IMR-90 (cell line): ENCODE data around the gene STXBP6. TPM values are rescaled to one million over a fixed set of nuclear protein-coding genes. Genes with fewer than 3 reads are reported as not detected.
A peak's percentile ranks its signal among the peaks of the same experiment; 100 is the strongest.
"Not testable (repeated sequence)": the region's sequence is repeated elsewhere in the genome, so short reads cannot be mapped to it uniquely, and the experiment has no call there.

Source experiments
- ATAC-seq: fragments of 200-7000 bp; cut with Tn5 transposase; 2 replicates; pipeline ENCODE4 v1.9.1; 2020; ENCODE audit warnings: low read depth, mild to moderate bottlenecking, moderate library complexity
- BruUV-seq: library from RNA; stranded (reverse); fragments of 400-500 nt; replicated peaks from 2 replicates; lab custom pipeline; 2021; lab: Mats Ljungman, UMichigan
- CTCF ChIA-PET: fragments of 300-600 bp; formaldehyde crosslinking; extraction: SDS; loops from one replicate; lab custom pipeline; 2021; ENCODE audit warnings: antibody characterized with exemption; lab: Yijun Ruan, JAX
- POLR2A ChIA-PET: fragments of 300-600 bp; sonication (Branson Sonifier 250); formaldehyde crosslinking; loops from one replicate; lab custom pipeline; 2022; ENCODE audit warnings: antibody characterized with exemption; ENCODE audit not compliant: unreplicated experiment; lab: Charles Lee
- DNase-seq: peaks from one replicate; pipeline ENCODE4 v3.0.0; 2013
- H2AFZ ChIP-seq: replicated peaks from 2 replicates; pipeline ENCODE3; 2013; ENCODE audit warnings: low read length, mild to moderate bottlenecking; ENCODE audit not compliant: poor library complexity
- H2AK5ac ChIP-seq: 2 replicates; pipeline ENCODE4 v1.6.1; 2013; ENCODE audit warnings: low read depth, low read length, inconsistent platforms
- H2AK9ac ChIP-seq: replicated peaks from 2 replicates; pipeline ENCODE3; 2013; ENCODE audit warnings: mild to moderate bottlenecking, low read depth, low read length, moderate library complexity; ENCODE audit not compliant: poor library complexity
- H2BK120ac ChIP-seq: 2 replicates; pipeline ENCODE4 v1.6.1; 2013; ENCODE audit warnings: low read depth, low read length, inconsistent platforms
- H2BK15ac ChIP-seq: 3 replicates; pipeline ENCODE4 v1.6.1; 2013; ENCODE audit warnings: low read depth, low read length, inconsistent platforms
- H2BK20ac ChIP-seq: 2 replicates; pipeline ENCODE4 v1.6.1; 2013; ENCODE audit warnings: low read depth, mild to moderate bottlenecking, inconsistent platforms, low read length, moderate library complexity
- H2BK5ac ChIP-seq: 2 replicates; pipeline ENCODE4 v1.6.1; 2013; ENCODE audit warnings: mild to moderate bottlenecking, low read depth, low read length, inconsistent platforms; ENCODE audit not compliant: poor library complexity, severe bottlenecking
- H3K14ac ChIP-seq: replicated peaks from 2 replicates; pipeline ENCODE4 v1.6.1; 2013; ENCODE audit warnings: low read depth, low read length, inconsistent platforms
- H3K18ac ChIP-seq: 2 replicates; pipeline ENCODE4 v1.6.1; 2013; ENCODE audit warnings: low read depth, low read length, control low read depth
- H3K23ac ChIP-seq: 2 replicates; pipeline ENCODE4 v1.6.1; 2013; ENCODE audit warnings: low read depth, low read length, inconsistent platforms
- H3K27ac ChIP-seq: 2 replicates; pipeline ENCODE4 v1.5.1; 2013; ENCODE audit warnings: mild to moderate bottlenecking, control low read depth, low read length; ENCODE audit not compliant: insufficient read depth
- H3K27me3 ChIP-seq: 2 replicates; pipeline ENCODE4 v1.6.1; 2013; ENCODE audit warnings: low read length; ENCODE audit not compliant: control insufficient read depth, insufficient read depth
- H3K36me3 ChIP-seq: 2 replicates; pipeline ENCODE4 v1.6.1; 2013; ENCODE audit warnings: low read length, mixed read lengths; ENCODE audit not compliant: control insufficient read depth, insufficient read depth
- H3K4ac ChIP-seq: 2 replicates; pipeline ENCODE4 v1.6.1; 2013; ENCODE audit warnings: low read depth, low read length, inconsistent platforms
- H3K4me1 ChIP-seq: 2 replicates; pipeline ENCODE4 v1.6.1; 2013; ENCODE audit warnings: low read length, mixed read lengths; ENCODE audit not compliant: control insufficient read depth, insufficient read depth
- H3K4me2 ChIP-seq: 2 replicates; pipeline ENCODE4 v1.6.1; 2013; ENCODE audit warnings: low read depth, mild to moderate bottlenecking, control low read depth, low read length, moderate library complexity
- H3K4me3 ChIP-seq: 2 replicates; pipeline ENCODE4 v1.5.1; 2013; ENCODE audit warnings: low read depth, mild to moderate bottlenecking, control low read depth, low read length, moderate library complexity; ENCODE audit not compliant: insufficient read depth
- H3K56ac ChIP-seq: 2 replicates; pipeline ENCODE4 v1.6.1; 2013; ENCODE audit warnings: low read length, inconsistent platforms; ENCODE audit not compliant: insufficient read depth; ENCODE audit errors: extremely low read depth
- H3K79me1 ChIP-seq, 2 experiments: 2 replicates each; pipeline ENCODE4 v1.6.1; 2013; ENCODE audit warnings: low read length in 2 of 2, inconsistent platforms in 1 of 2, low read depth in 1 of 2
- H3K9ac ChIP-seq: 2 replicates; pipeline ENCODE4 v1.6.1; 2013; ENCODE audit warnings: low read depth, low read length, control low read depth
- H3K9me1 ChIP-seq: 2 replicates; pipeline ENCODE4 v1.6.1; 2013; ENCODE audit warnings: low read length, inconsistent platforms; ENCODE audit not compliant: insufficient read depth
- H3K9me3 ChIP-seq: 2 replicates; pipeline ENCODE4 v1.6.1; 2013; ENCODE audit warnings: low read length; ENCODE audit not compliant: control insufficient read depth, insufficient read depth
- H4K20me1 ChIP-seq: 2 replicates; pipeline ENCODE4 v1.6.1; 2013; ENCODE audit warnings: low read length, inconsistent platforms; ENCODE audit not compliant: insufficient read depth
- H4K5ac ChIP-seq: 2 replicates; pipeline ENCODE4 v1.6.1; 2013; ENCODE audit warnings: mild to moderate bottlenecking, low read depth, low read length, control low read depth
- H4K8ac ChIP-seq, 2 experiments: 2 replicates each; pipeline ENCODE4 v1.6.1; 2013; ENCODE audit warnings: low read depth in 2 of 2, low read length in 2 of 2, control low read depth in 1 of 2, inconsistent platforms in 1 of 2
- H4K91ac ChIP-seq: 2 replicates; pipeline ENCODE4 v1.6.1; 2013; ENCODE audit warnings: low read depth, low read length, inconsistent platforms; ENCODE audit not compliant: insufficient read depth
- MAFK ChIP-seq: IDR thresholded peaks from 2 replicates; pipeline ENCODE4 v1.6.1; 2012; ENCODE audit warnings: low read depth, low read length, improper control_type of control experiment
- RFX5 ChIP-seq: IDR thresholded peaks from 2 replicates; pipeline ENCODE4 v1.8.0; 2012; ENCODE audit warnings: low read depth, mild to moderate bottlenecking, low read length, moderate library complexity
- WGBS, 2 experiments: methylation state at CpG; one replicate each; pipeline versions ENCODE4 v1.1.5 to v1.1.7; 2013; ENCODE audit warnings: missing lambda C conversion rate in 2 of 2; ENCODE audit not compliant: insufficient read length in 1 of 2; ENCODE audit errors: extremely low coverage in 2 of 2; 5-methylcytosine and 5-hydroxymethylcytosine counted together
- dilution Hi-C: fragments of 300-500 bp; cut with HindIII; formaldehyde crosslinking; loops from one replicate; pipeline ENCODE4 v1.14.3; 2018; ENCODE audit warnings: low sequenced_read_pairs; ENCODE audit not compliant: unreplicated experiment
- in situ Hi-C: fragments of 300-500 bp; cut with MboI; formaldehyde crosslinking; loops from 3 replicates; pipeline ENCODE4 v1.14.3; 2019; ENCODE audit warnings: low sequenced_read_pairs, inconsistent platforms, mixed read lengths
- intact Hi-C: fragments of 100-400 bp; cut with micrococcal nuclease; formaldehyde crosslinking; loops from 2 replicates; pipeline ENCODE4 v1.10.0; 2022
- polyA plus RNA-seq, 3 experiments: library from polyadenylated mRNA; depleted of rRNA; stranded (reverse); fragments of >200 nt; gene quantifications; 2 replicates each; pipeline ENCODE4 v1.2.3, GENCODE V29; 2012; ENCODE audit warnings: low replicate concordance in 1 of 3
- total RNA-seq: library from RNA; depleted of rRNA; stranded (reverse); fragments of >200 nt; gene quantifications from 2 replicates; pipeline ENCODE4 v1.2.3, GENCODE V29; 2012

The STXBP6 gene
- total and polyA plus RNA-seq, 2 of the 4 experiments (the other 2 are of a cell fraction) = 14.2 to 14.3 TPM

DNA sequence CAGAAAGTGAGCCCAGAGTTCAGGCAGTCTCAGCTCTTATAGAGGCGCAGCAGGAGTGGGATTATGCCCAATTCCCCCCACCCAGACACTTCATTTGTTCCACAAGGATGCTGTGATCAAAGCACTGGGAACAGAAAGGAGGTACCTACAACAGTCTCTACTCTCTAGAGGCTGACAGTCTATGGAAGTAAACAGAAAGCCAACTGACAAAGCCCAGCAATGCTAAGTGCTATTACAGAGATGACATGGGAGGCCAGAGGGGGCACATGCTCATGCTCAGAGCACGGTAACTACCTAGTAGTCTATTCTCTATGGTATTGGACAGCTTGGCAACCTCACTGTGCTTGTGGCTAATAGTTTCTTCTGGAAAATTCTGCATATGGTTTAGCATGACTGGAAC is 85.9 kb downstream of the STXBP6 start:
- H3K9ac ChIP-seq = no peak overlapping the region
- ChIA-PET CTCF (no interaction called here), POLR2A (interaction anchor here (0.6 kb wide), 1 partner anchor 158 kb away, joined by 3 read pairs; no protein-coding TSS in a partner anchor)
- no peak overlapping the region; the same call in 1 of the 2 replicates for H4K91ac ChIP-seq
- no peaks in the 10 kb centered on the region for H4K20me1 ChIP-seq
- H2BK120ac ChIP-seq = 0 out of 2 replicates have a peak overlapping the region, but pooled peaks have one; percentile 37
- peak overlapping the region; percentile 31 for H2BK20ac ChIP-seq
- no peak overlapping the region for H2BK15ac ChIP-seq
- peak overlapping the region; percentile 67 for H3K4ac ChIP-seq
- in situ Hi-C loops = no loop called here
- H3K9me1 ChIP-seq = peaks cover 8% of the 10 kb centered on the region
- no peak overlapping the region for H3K4me3 ChIP-seq
- peak overlapping the region; percentile 22 for H2BK5ac ChIP-seq
- intact Hi-C loops = loop anchor here (5.0 kb wide), 1 partner anchor 117 kb away; no protein-coding TSS in a partner anchor
- H3K27ac ChIP-seq = no peak overlapping the region
- no peak overlapping the region for H2AFZ ChIP-seq
- H2AK5ac ChIP-seq = peak overlapping the region; percentile 61
- ATAC-seq = no peak
- H3K4me1 ChIP-seq = peaks cover 13% of the 10 kb centered on the region
- no TSS peak for BruUV-seq
- no peak for DNase-seq
- H3K56ac ChIP-seq = no peak overlapping the region
- H3K23ac ChIP-seq = no peak overlapping the region
- no peaks in the 10 kb centered on the region for H3K9me3 ChIP-seq
- H3K27me3 ChIP-seq = no peaks in the 10 kb centered on the region
- peak overlapping the region; percentile 46; the same call in 1 of the 2 replicates for H3K18ac ChIP-seq
- dilution Hi-C loops = no loop called here
- H3K79me1 ChIP-seq = no peaks in the 10 kb centered on the region
- no peak overlapping the region for H2AK9ac ChIP-seq
- H3K14ac ChIP-seq = 0 out of 2 replicates have a peak overlapping the region, but pooled peaks have one; percentile 30
- TF ChIP-seq MAFK (no peak), RFX5 (no peak)
- no peak overlapping the region for H4K5ac ChIP-seq
- no peaks in the 10 kb centered on the region for H3K36me3 ChIP-seq
- H4K8ac ChIP-seq = no peak overlapping the region; a peak in 1 of 4 replicates
- no CpG with 5 or more reads among the region's 2 CpGs for WGBS, 2 experiments
- H3K4me2 ChIP-seq = no peak overlapping the region

DNA sequence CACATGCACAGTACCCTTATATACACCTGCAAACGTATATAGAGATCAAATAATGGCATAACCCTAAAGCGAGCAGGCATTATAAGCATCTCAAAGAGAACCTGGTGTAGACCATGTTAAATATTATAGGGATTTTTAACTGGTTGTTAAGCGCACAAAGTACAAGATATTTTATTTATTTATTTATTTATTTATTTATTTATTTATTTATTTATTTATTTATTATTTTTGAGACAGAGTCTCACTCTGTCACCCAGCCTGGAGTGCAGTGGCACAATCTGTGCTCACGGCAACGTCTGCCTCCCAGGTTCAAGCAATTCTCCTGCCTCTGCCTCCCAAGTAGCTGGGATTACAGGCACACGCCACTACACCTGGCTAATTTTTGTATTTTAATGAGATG is 87.8 kb downstream of the STXBP6 start:
- H2BK20ac ChIP-seq, H2AFZ ChIP-seq, H3K4me3 ChIP-seq, H4K91ac ChIP-seq, dilution Hi-C loops, H3K14ac ChIP-seq, H3K9me3 ChIP-seq, H3K56ac ChIP-seq, H3K79me1 ChIP-seq, DNase-seq, in situ Hi-C loops, H4K20me1 ChIP-seq, H2AK9ac ChIP-seq, H3K9me1 ChIP-seq, H3K18ac ChIP-seq, H3K23ac ChIP-seq, H3K4me2 ChIP-seq, H3K9ac ChIP-seq, POLR2A ChIA-PET, H4K8ac ChIP-seq, H2AK5ac ChIP-seq, ATAC-seq, H3K4ac ChIP-seq, H2BK120ac ChIP-seq, H4K5ac ChIP-seq, H3K27ac ChIP-seq, H3K36me3 ChIP-seq, BruUV-seq, H3K27me3 ChIP-seq, H2BK5ac ChIP-seq: not testable (repeated sequence)
- Histone ChIP-seq H3K4me1 (peaks cover 17% of the 10 kb centered on the region), H2BK15ac (0 out of 3 replicates have a peak overlapping the region, but pooled peaks have one; percentile 51)
- CTCF ChIA-PET = interaction anchor here (0.6 to 1.4 kb wide), 2 partner anchors 12 to 252 kb away, joined by 3 to 5 read pairs; no protein-coding TSS in a partner anchor
- intact Hi-C loops = loop anchor here (5.0 kb wide), 1 partner anchor 115 kb away; no protein-coding TSS in a partner anchor
- no CpG with 5 or more reads among the region's 6 CpGs for WGBS, 2 experiments
